ENCODE measurements around the gene GRAMD1A. TPM values are rescaled to one million over a fixed set of nuclear protein-coding genes. Genes with fewer than 3 reads are reported as not detected.

Gene GRAMD1A
- total RNA-seq, 2 donors from 2014 or later, result 26.3 to 31.0 TPM

GRCh38 chr19:35015270-35015953, 15.3 kb downstream of the GRAMD1A start:
- Histone ChIP-seq H3K36me3 (no peaks in the 10 kb centered on the region), H3K4me3 (no peak overlapping the region), H3K9me3 (no peaks in the 10 kb centered on the region), H3K9ac (ENCODE audit: low read depth in 2 of 2, low read length in 2 of 2) (no peak overlapping the region), H3K27me3 (no peaks in the 10 kb centered on the region), H3K4me1 (no peaks in the 10 kb centered on the region), H3K27ac (no peak overlapping the region)
- intact Hi-C loops (cut with DNase I), result no loop called here
- no peak for DNase-seq
- no peak for TF ChIP-seq CTCF (IDR thresholded peaks at IDR 0.05)

- H3K36me3 ChIP-seq, result no peaks in the 10 kb centered on the region
- DNase-seq, result no peak
- H3K9me3 ChIP-seq, result no peaks in the 10 kb centered on the region
- no peak for TF ChIP-seq CTCF (IDR thresholded peaks at IDR 0.05)
- no peaks in the 10 kb centered on the region for H3K27me3 ChIP-seq
- H3K9ac ChIP-seq (ENCODE audit: low read depth in 2 of 2, low read length in 2 of 2), result no peak overlapping the region
- intact Hi-C loops (cut with DNase I), result no loop called here
- H3K4me1 ChIP-seq, result no peaks in the 10 kb centered on the region
- no peak overlapping the region for H3K27ac ChIP-seq
- no peak overlapping the region for H3K4me3 ChIP-seq
These were observed 15.8 kb downstream of the GRAMD1A start for GRCh38 chr19:35015954-35016351.

- DNase-seq, result no peak
- Histone ChIP-seq H3K9me3 (no peaks in the 10 kb centered on the region), H3K27ac (no peak overlapping the region), H3K9ac (ENCODE audit: low read depth in 2 of 2, low read length in 2 of 2) (no peak overlapping the region), H3K4me1 (no peaks in the 10 kb centered on the region), H3K36me3 (no peaks in the 10 kb centered on the region), H3K27me3 (no peaks in the 10 kb centered on the region), H3K4me3 (no peak overlapping the region)
- TF ChIP-seq CTCF (IDR thresholded peaks at IDR 0.05), result no peak
- intact Hi-C loops (cut with DNase I), result no loop called here
These were observed 17.4 kb downstream of the GRAMD1A start for GRCh38 chr19:35017507-35017906.

DNA sequence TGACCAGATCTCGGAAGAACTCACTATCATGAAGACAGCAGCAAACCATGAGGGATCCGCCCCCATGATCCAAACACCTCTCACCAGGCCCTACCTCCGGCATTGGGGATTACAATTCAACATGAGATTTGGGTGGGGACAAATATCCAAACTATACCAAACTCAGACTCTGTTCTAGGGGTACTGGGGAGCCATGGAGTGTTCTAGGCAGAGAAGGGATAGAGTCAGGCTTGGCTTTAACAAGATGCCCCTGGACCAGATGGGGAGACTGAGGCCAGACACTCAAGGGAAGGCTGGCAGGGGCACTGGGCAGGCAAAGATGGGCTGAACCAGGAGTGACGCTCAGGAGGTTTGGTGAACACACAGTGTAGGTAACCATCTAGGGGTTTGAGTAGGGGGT, 18.3 kb downstream of the GRAMD1A start:
- no peak for TF ChIP-seq CTCF (IDR thresholded peaks at IDR 0.05)
- Histone ChIP-seq H3K9me3 (no peaks in the 10 kb centered on the region), H3K36me3 (no peaks in the 10 kb centered on the region), H3K4me1 (no peaks in the 10 kb centered on the region), H3K27me3 (no peaks in the 10 kb centered on the region), H3K9ac (ENCODE audit: low read depth in 2 of 2, low read length in 2 of 2) (no peak overlapping the region), H3K27ac (no peak overlapping the region), H3K4me3 (no peak overlapping the region)
- intact Hi-C loops (cut with DNase I), result no loop called here
- no peak for DNase-seq

DNA sequence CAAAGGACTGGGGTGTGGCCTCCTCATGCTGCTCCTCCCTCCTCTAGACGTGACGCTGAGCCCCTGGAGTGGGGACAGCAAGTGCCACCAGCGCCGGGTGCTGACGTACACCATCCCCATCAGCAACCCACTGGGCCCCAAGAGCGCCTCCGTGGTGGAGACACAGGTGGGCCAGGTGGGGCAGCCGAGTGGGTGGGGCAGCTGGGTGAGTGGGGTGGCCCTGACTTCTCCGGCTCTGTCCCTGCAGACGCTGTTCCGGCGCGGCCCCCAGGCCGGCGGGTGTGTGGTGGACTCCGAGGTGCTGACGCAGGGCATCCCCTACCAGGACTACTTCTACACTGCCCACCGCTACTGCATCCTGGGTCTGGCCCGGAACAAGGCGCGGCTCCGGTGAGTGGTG, 19.0 kb downstream of the GRAMD1A start:
- TF ChIP-seq CTCF (IDR thresholded peaks at IDR 0.05), result no peak
- no peak overlapping the region for H3K27ac ChIP-seq
- no peaks in the 10 kb centered on the region for H3K27me3 ChIP-seq
- intact Hi-C loops (cut with DNase I), result no loop called here
- no peaks in the 10 kb centered on the region for H3K9me3 ChIP-seq
- no peaks in the 10 kb centered on the region for H3K4me1 ChIP-seq
- DNase-seq, result no peak
- no peak overlapping the region for H3K9ac ChIP-seq (ENCODE audit: low read depth in 2 of 2, low read length in 2 of 2)
- no peaks in the 10 kb centered on the region for H3K36me3 ChIP-seq
- no peak overlapping the region for H3K4me3 ChIP-seq

Measured in colonic mucosa (tissue), 4 donors.